Heart left ventricle (tissue), 16 donors: ENCODE measurements around the gene CPNE2. TPM values are rescaled to one million over a fixed set of nuclear protein-coding genes. Genes with fewer than 3 reads are reported as not detected.

Experiments
- ATAC-seq, 4 donors: fragments of 200-7000 bp; cut with Tn5 transposase; one replicate each; pipeline ENCODE4 v1.9.1; 2020 to 2022; ENCODE audit warnings: moderate library complexity in 4 of 4, mild to moderate bottlenecking in 3 of 4, moderate number of reproducible peaks in 1 of 4
- DNase-seq, 5 donors: peaks; one replicate each; pipeline ENCODE4 v3.0.0-alpha.2; 2020
- H3K27ac ChIP-seq, 12 donors: fragments of 200-600 bp; sonication (generic) in 4 of 12; one replicate each; pipeline versions ENCODE4 v1.5.0 to v1.8.0; 2016 to 2022; ENCODE audit warnings: mild to moderate bottlenecking in 2 of 12
- H3K27me3 ChIP-seq, 9 donors: fragments of 200-600 bp; sonication (generic) in 2 of 9; one replicate each; pipeline versions ENCODE4 v1.5.1 to v1.8.0; 2016 to 2022; ENCODE audit warnings: mild to moderate bottlenecking in 3 of 9
- H3K36me3 ChIP-seq, 9 donors: fragments of 200-600 bp; sonication (generic) in 2 of 9; one replicate each; pipeline versions ENCODE4 v1.5.0 to v1.8.0; 2018 to 2022; ENCODE audit warnings: mild to moderate bottlenecking in 2 of 9
- H3K4me1 ChIP-seq, 12 donors: fragments of 200-600 bp; sonication (generic) in 4 of 12; one replicate each; pipeline versions ENCODE4 v1.5.0 to v1.8.0; 2016 to 2022; ENCODE audit warnings: mild to moderate bottlenecking in 3 of 12
- H3K4me3 ChIP-seq, 12 donors: fragments of 200-600 bp; sonication (generic) in 4 of 12; one replicate each; pipeline versions ENCODE4 v1.5.0 to v1.8.0; 2017 to 2022; ENCODE audit warnings: mild to moderate bottlenecking in 9 of 12, moderate library complexity in 4 of 12
- H3K9me3 ChIP-seq, 12 donors: fragments of 200-600 bp; sonication (generic) in 4 of 12; one replicate each; pipeline versions ENCODE4 v1.5.0 to v1.8.0; 2016 to 2022; ENCODE audit warnings: mild to moderate bottlenecking in 1 of 12
- POLR2A ChIP-seq, 2 donors: fragments of 450-650 bp; IDR thresholded peaks; one replicate each; pipeline ENCODE4 v1.6.1; 2017; ENCODE audit warnings: antibody characterized with exemption in 2 of 2, mild to moderate bottlenecking in 2 of 2, moderate library complexity in 2 of 2
- WGBS, 4 donors: extraction: QIAGEN DNeasy Blood & Tissue Kit in 2 of 4; methylation state at CpG; one replicate each; pipeline versions ENCODE4 v1.1.5 to v1.1.7; 2013 to 2018; 5-methylcytosine and 5-hydroxymethylcytosine counted together
- intact Hi-C, 10 donors: fragments of 100-400 bp; cut with DNase I; formaldehyde crosslinking; loops; one replicate each; pipeline versions ENCODE4 v1.11.1 to v1.14.2; 2022
- polyA plus RNA-seq, 2 donors: library from polyadenylated mRNA; stranded (reverse); fragments of 200-250 nt; gene quantifications; one replicate each; pipeline ENCODE4 v1.2.3, GENCODE V29; 2013
- total RNA-seq, 9 donors: library from RNA; depleted of rRNA in 2 of 9; stranded (reverse); fragments of >200 nt in 2 of 9; fragmentation: NEBNext Ultra II Directional in 3 of 9; extraction: Animal tissue kit (Norgen Biotek cat#: 25700) in 3 of 9; gene quantifications; one replicate each; pipeline versions ENCODE4 v1.1.0 to v1.2.4, GENCODE V29; 2016 to 2023
- TF ChIP-seq, protein P1 (sequence below), 12 donors: fragments of 200-600 bp; sonication (generic) in 4 of 12; IDR thresholded peaks; one replicate each; pipeline versions ENCODE4 v1.5.0 to v1.8.0; 2018 to 2022; ENCODE audit warnings: antibody characterized with exemption in 12 of 12, mild to moderate bottlenecking in 5 of 12
- donor health status: ischemic (EF 13 %, LVEDD 7.1; RV severe dilation, severe dysfunction).
- donor health status: healthy with polysubstance abuse.
- donor health status: DM: no; HTN: yes; CAD: no.
- donor health status: DM: no; HTN: no; CAD: no.
- donor health status: ischemic (EF 25% LVEDD 6.9; RV normal size, moderate dysfunction).
- donor health status: ischemic (EF 25% LVEDD 5.7; RV mildly dilated, moderate dysfunction).
- donor health status: healthy.
- donor health status: DM: yes; HTN: yes; CAD: no.
- donor health status: ischemic (EF 35%, LVEDD 5.7; RV mildly dilated, moderate dysfunction).
- donor health status: nonischemic (EF 11% LVEDD 7.7; RV severe dilation, severe dysfunction).
- donor health status: DM: yes; HTN: yes; CAD: no.
- donor health status: PGD.
- donor health status: ischemic (EF 29% LVEDD 5.4; RV normal size, mild dysfunction).
- donor health status: nonischemic (EF 23%, LVEDD 6.1; RV moderate dilation, normal function).

The CPNE2 gene
- total and polyA plus RNA-seq, 11 donors: 7.2 to 23.6 (median 14.0) TPM

DNA sequence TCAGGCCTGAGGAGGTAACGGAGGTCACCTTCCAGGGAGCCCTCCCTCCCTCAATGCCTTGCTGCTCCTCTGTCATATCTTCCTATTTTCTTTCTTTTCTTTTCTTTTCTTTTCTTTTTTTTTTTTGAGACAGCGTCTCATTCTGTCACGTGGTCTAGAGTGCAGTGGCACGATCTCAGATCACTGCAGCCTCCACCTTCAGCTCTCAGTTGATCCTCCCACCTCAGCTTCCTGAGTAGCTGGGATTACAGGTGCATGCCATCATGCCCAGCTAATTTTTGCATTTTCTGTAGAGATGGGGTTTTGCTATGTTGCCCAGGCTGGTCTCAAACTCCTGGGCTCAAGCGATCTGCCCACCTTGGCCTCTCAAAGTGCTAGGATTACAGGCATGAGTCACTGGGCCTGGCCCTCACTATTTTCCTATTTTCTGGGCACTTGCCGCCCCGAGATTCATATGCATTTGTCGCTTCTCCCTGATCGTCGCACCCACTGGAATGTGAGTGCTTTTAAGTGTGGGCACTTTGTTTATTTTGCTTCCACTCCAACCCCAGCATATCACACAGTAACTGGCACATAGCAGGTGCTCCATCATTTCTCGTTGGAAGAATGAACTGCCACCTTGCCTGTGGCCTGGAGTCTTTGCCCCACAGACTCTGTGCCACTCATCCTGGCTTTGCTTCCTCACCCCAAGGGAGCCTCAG lies 31.7 kb downstream of the CPNE2 start:
- no peaks in the 10 kb centered on the region for H3K27me3 ChIP-seq
- no peak overlapping the region for H3K4me3 ChIP-seq
- WGBS, 4 donors: 82 to 86% (median 86%) methylated on average over 11 of the region's 11 CpGs
- peak overlapping the region in 1 of 12 donors; percentile 20 for H3K27ac ChIP-seq
- DNase-seq (no peak), ATAC-seq (no peak)
- intact Hi-C loops: no loop called here
- no peaks in the 10 kb centered on the region for H3K9me3 ChIP-seq
- TF ChIP-seq, protein P1, sequence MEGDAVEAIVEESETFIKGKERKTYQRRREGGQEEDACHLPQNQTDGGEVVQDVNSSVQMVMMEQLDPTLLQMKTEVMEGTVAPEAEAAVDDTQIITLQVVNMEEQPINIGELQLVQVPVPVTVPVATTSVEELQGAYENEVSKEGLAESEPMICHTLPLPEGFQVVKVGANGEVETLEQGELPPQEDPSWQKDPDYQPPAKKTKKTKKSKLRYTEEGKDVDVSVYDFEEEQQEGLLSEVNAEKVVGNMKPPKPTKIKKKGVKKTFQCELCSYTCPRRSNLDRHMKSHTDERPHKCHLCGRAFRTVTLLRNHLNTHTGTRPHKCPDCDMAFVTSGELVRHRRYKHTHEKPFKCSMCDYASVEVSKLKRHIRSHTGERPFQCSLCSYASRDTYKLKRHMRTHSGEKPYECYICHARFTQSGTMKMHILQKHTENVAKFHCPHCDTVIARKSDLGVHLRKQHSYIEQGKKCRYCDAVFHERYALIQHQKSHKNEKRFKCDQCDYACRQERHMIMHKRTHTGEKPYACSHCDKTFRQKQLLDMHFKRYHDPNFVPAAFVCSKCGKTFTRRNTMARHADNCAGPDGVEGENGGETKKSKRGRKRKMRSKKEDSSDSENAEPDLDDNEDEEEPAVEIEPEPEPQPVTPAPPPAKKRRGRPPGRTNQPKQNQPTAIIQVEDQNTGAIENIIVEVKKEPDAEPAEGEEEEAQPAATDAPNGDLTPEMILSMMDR (IDR thresholded peaks at IDR 0.05): no peak
- no peak for TF ChIP-seq POLR2A (IDR thresholded peaks at IDR 0.05)
- peaks cover 0 to 14% (median 0%) of the 10 kb centered on the region in 12 donors for H3K4me1 ChIP-seq
- peaks cover 0 to 73% (median 36%) of the 10 kb centered on the region in 9 donors for H3K36me3 ChIP-seq

DNA sequence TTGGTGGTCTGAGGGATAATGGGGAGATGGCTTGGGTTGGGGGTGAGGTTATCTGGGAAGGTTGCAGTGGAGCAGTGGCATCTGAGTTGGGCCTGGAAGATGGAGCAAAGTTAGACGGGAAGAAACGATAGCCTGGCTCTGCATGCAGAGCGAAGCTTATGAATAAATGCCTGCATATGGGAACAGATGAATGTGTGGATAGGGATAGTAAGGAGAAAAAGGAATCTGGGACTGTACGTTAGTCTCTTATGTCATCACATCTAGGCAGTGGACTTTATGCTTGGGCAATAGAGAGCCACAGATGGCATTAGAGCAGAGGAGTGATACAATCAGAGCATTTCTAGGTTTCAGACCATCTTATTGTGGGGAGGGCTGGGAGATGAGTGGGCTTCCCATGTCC lies 33.0 kb downstream of the CPNE2 start:
- intact Hi-C loops: no loop called here
- ATAC-seq (no peak), DNase-seq (no peak)
- H3K4me3 ChIP-seq: no peak overlapping the region
- TF ChIP-seq, protein P1 (IDR thresholded peaks at IDR 0.05): no peak
- no peak for TF ChIP-seq POLR2A (IDR thresholded peaks at IDR 0.05)
- 95 to 97% (median 96%) methylated on average over 4 of the region's 4 CpGs for WGBS, 4 donors
- H3K27me3 ChIP-seq: no peaks in the 10 kb centered on the region
- H3K27ac ChIP-seq: no peak overlapping the region
- peaks cover 0 to 65% (median 28%) of the 10 kb centered on the region in 9 donors for H3K36me3 ChIP-seq
- H3K9me3 ChIP-seq: no peaks in the 10 kb centered on the region
- H3K4me1 ChIP-seq: peaks cover 0 to 14% (median 0%) of the 10 kb centered on the region in 12 donors

DNA sequence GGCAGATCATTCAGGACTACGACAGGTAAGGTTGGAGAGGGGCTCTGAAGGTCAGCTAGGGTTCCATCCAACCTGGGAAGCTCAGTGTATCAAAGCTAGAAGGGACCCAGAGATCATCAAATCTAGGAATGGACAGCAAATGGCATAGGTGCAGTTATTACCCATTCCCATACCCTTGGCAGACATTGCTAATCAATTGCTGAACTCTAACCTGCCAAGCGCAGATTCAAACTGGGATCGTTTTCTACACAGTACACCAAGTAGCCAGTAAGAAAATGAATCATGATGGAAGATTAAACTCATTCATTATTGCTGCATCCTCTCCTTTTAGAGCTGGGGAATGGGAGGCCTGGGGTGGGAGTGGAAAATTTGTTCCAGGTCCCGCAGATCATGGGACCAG lies 33.6 kb downstream of the CPNE2 start:
- ATAC-seq: no peak
- intact Hi-C loops: no loop called here
- no peaks in the 10 kb centered on the region for H3K9me3 ChIP-seq
- TF ChIP-seq POLR2A (IDR thresholded peaks at IDR 0.05): no peak
- TF ChIP-seq, protein P1 (IDR thresholded peaks at IDR 0.05): no peak
- 97 to 99% (median 98%) methylated on average over 4 of the region's 4 CpGs for WGBS, 4 donors
- no peak overlapping the region for H3K27ac ChIP-seq
- no peak for DNase-seq
- H3K4me3 ChIP-seq: no peak overlapping the region
- no peaks in the 10 kb centered on the region for H3K27me3 ChIP-seq
- H3K4me1 ChIP-seq: peaks cover 0 to 14% (median 0%) of the 10 kb centered on the region in 12 donors
- H3K36me3 ChIP-seq: peaks cover 0 to 59% (median 23%) of the 10 kb centered on the region in 9 donors

DNA sequence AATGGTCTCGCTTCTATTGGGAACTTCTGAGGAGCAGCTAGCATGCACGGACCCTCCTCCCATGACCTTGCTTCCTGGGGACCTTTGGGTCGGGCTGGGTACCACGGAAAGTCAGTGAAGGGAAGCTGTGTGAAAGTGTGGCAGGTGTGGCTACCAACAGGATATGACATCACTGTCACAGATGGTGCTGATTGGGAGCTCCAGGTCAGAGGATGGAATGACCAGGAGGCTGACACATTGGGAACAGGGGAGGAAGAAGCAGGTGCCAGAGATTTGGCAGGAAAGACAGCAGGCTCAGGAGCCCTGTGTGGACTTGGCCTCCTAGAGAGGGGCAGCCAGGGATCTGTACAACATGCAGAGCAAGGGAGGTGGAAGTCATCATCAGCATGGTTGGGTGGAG lies 34.0 kb downstream of the CPNE2 start:
- TF ChIP-seq, protein P1 (IDR thresholded peaks at IDR 0.05): no peak
- no peak for TF ChIP-seq POLR2A (IDR thresholded peaks at IDR 0.05)
- no peak for DNase-seq
- peak in 1 of 4 donors; percentile 9 for ATAC-seq
- Histone ChIP-seq H3K9me3 (no peaks in the 10 kb centered on the region), H3K27me3 (no peaks in the 10 kb centered on the region), H3K36me3 (peaks cover 0 to 56% (median 24%) of the 10 kb centered on the region in 9 donors), H3K27ac (no peak overlapping the region), H3K4me3 (no peak overlapping the region), H3K4me1 (peaks cover 0 to 14% (median 0%) of the 10 kb centered on the region in 12 donors)
- intact Hi-C loops: no loop called here
- WGBS, 4 donors: 77 to 88% (median 84%) methylated on average over 4 of the region's 4 CpGs
